OCI-LY1 (cell line): ENCODE results near the gene GRK1.

Source experiments
- H2AFZ ChIP-seq: fragments of 200-600 bp; sonication (generic), shearing (Covaris generic); 2 replicates; pipeline ENCODE4 v1.6.0; 2014; ENCODE audit warnings: antibody characterized with exemption, mild to moderate bottlenecking, low read length
- H3F3A ChIP-seq: fragments of 200-600 bp; sonication (generic), shearing (Covaris generic); 2 replicates; pipeline ENCODE4 v1.6.0; 2014; ENCODE audit warnings: mild to moderate bottlenecking, antibody characterized with exemption, low read length, moderate library complexity; ENCODE audit not compliant: insufficient read depth
- H3K27ac ChIP-seq: fragments of 200-600 bp; sonication (generic); 2 replicates; pipeline ENCODE4 v1.5.1; 2014; ENCODE audit warnings: low read length, mixed run types, mild to moderate bottlenecking, low read depth; ENCODE audit not compliant: poor library complexity, severe bottlenecking
- H3K27me3 ChIP-seq: fragments of 200-600 bp; sonication (generic); 2 replicates; pipeline ENCODE4 v1.6.0; 2014; ENCODE audit warnings: antibody characterized with exemption, mild to moderate bottlenecking, low read length, moderate library complexity; ENCODE audit not compliant: insufficient read depth
- H3K36me3 ChIP-seq: fragments of 200-600 bp; sonication (generic); 2 replicates; pipeline ENCODE4 v1.6.1; 2014; ENCODE audit warnings: mild to moderate bottlenecking, antibody characterized with exemption, low read length, moderate library complexity, mixed read lengths; ENCODE audit not compliant: insufficient read depth
- H3K4me1 ChIP-seq: fragments of 200-600 bp; sonication (generic); 2 replicates; pipeline ENCODE4 v1.5.1; 2014; ENCODE audit warnings: mild to moderate bottlenecking, low read length, moderate library complexity; ENCODE audit not compliant: insufficient read depth, severe bottlenecking
- H3K4me2 ChIP-seq: fragments of 200-600 bp; sonication (generic), shearing (Covaris generic); 2 replicates; pipeline ENCODE4 v1.6.1; 2014; ENCODE audit warnings: low read length
- H3K4me3 ChIP-seq: fragments of 200-600 bp; sonication (generic); 2 replicates; pipeline ENCODE4 v1.5.1; 2014; ENCODE audit warnings: low read length, low read depth, mild to moderate bottlenecking, mixed read lengths; ENCODE audit not compliant: poor library complexity, severe bottlenecking
- H3K79me2 ChIP-seq: fragments of 200-600 bp; shearing (Covaris generic); 2 replicates; pipeline ENCODE4 v1.6.1; 2016; ENCODE audit warnings: mixed run types, low read length, mixed read lengths; ENCODE audit not compliant: insufficient read depth
- H3K9ac ChIP-seq: fragments of 200-600 bp; sonication (generic), shearing (Covaris generic); 2 replicates; pipeline ENCODE4 v1.6.1; 2014; ENCODE audit warnings: mild to moderate bottlenecking, low read length, mixed read lengths
- H3K9me2 ChIP-seq: fragments of 200-600 bp; sonication (generic), shearing (Covaris generic); 2 replicates; pipeline ENCODE4 v1.6.1; 2014; ENCODE audit warnings: low read depth, mild to moderate bottlenecking, low read length, mixed read lengths
- H3K9me3 ChIP-seq: fragments of 200-600 bp; shearing (Covaris generic); 2 replicates; pipeline ENCODE4 v1.6.1; 2014; ENCODE audit warnings: low read length, mixed read lengths
- H4K20me1 ChIP-seq: fragments of 200-600 bp; sonication (generic), shearing (Covaris generic); 2 replicates; pipeline ENCODE4 v1.6.0; 2016; ENCODE audit warnings: mild to moderate bottlenecking, low read length; ENCODE audit not compliant: insufficient read depth
- EZH2 ChIP-seq: fragments of 200-600 bp; sonication (generic), shearing (Covaris generic); IDR thresholded peaks from 2 replicates; pipeline ENCODE4 v1.8.0; 2017; ENCODE audit warnings: borderline replicate concordance, mixed run types, mild to moderate bottlenecking, antibody characterized with exemption, low read length, moderate library complexity, mixed read lengths
- TF ChIP-seq, protein P1 (sequence below): fragments of 200-600 bp; sonication (generic), shearing (Covaris generic); IDR thresholded peaks from 2 replicates; pipeline ENCODE4 v1.5.1; 2017; ENCODE audit warnings: mild to moderate bottlenecking, antibody characterized with exemption, low read length, moderate library complexity, mixed read lengths

GRK1 gene

DNA sequence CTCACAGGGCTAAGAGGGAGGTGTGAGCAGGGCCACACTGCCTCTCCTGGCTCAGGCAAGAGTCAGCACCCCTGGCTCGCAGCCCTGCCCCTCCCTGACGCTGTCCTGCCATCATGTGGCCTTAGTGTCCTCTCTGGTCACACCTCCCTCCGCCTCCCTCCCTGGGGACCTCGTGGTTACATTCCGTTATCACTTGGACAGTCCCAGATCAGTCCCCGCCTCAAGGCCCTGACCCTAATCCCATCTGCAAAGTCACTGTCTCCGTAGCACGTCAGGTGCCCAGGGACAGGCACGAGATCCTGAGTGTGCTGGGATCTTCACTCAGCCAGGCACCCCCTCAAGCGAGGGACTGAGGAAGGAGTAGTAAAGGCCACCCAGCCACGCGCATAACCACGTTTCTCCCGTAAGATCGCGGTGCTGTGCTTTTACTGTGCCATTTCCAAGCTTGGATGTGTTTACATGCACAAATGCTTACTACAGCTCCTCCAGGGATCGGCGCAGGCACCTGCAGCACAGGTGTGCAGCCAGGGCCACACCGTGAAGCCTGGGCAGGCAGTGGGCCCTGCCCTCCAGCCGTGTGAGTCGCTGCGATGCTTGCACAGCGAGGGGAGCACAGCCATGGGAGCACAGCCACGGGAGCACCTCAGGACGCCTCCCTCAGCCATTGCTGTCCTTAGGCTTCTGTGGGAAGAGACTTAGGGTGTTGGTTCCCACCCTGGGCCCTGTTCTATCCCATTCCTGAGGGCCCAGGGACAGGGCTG, 81.3 kb downstream of the GRK1 start:
- no peak overlapping the region for H3K27ac ChIP-seq
- no peaks in the 10 kb centered on the region for H3K79me2 ChIP-seq
- H4K20me1 ChIP-seq, result no peaks in the 10 kb centered on the region
- TF ChIP-seq EZH2, result no peak
- TF ChIP-seq, protein P1, sequence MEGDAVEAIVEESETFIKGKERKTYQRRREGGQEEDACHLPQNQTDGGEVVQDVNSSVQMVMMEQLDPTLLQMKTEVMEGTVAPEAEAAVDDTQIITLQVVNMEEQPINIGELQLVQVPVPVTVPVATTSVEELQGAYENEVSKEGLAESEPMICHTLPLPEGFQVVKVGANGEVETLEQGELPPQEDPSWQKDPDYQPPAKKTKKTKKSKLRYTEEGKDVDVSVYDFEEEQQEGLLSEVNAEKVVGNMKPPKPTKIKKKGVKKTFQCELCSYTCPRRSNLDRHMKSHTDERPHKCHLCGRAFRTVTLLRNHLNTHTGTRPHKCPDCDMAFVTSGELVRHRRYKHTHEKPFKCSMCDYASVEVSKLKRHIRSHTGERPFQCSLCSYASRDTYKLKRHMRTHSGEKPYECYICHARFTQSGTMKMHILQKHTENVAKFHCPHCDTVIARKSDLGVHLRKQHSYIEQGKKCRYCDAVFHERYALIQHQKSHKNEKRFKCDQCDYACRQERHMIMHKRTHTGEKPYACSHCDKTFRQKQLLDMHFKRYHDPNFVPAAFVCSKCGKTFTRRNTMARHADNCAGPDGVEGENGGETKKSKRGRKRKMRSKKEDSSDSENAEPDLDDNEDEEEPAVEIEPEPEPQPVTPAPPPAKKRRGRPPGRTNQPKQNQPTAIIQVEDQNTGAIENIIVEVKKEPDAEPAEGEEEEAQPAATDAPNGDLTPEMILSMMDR, result no peak
- no peaks in the 10 kb centered on the region for H3F3A ChIP-seq
- H3K4me3 ChIP-seq, result no peak overlapping the region
- no peaks in the 10 kb centered on the region for H3K9me3 ChIP-seq
- H3K4me1 ChIP-seq, result no peaks in the 10 kb centered on the region
- no peak overlapping the region for H3K9ac ChIP-seq
- no peaks in the 10 kb centered on the region; the same call in 1 of the 2 replicates for H3K27me3 ChIP-seq
- H2AFZ ChIP-seq, result no peak overlapping the region
- no peak overlapping the region for H3K4me2 ChIP-seq
- H3K9me2 ChIP-seq, result no peaks in the 10 kb centered on the region
- no peaks in the 10 kb centered on the region for H3K36me3 ChIP-seq

DNA sequence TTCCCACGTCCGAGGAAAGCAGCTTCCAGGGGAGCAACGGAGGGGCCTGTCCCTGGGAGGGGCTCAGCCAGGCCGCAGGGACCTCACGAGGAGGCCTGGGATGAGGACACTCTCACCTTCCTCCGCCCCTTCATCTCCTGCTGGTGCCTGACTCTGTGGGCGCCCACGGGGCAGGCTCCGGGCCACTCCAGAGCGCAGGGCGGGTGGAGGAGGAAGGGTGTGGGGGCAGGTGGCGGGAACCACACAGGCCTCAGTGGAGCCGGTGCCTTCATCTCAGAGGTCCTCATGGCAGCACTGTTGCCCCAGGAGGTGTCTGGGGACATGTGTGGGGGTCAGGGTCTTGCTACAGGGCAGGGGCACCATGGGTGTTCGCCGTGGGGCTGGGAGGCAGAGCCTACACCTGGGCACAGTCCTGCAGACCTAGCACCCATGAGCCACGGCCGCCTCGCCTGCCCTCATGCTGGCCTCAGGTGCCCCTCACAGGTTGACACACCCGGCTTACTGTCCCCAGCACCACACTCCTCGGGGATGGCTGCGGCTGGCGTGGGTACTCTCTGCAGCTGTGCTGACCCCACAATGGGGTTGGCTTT, 81.9 kb downstream of the GRK1 start:
- H3K79me2 ChIP-seq, result no peaks in the 10 kb centered on the region
- no peak overlapping the region for H3K4me2 ChIP-seq
- no peaks in the 10 kb centered on the region for H3F3A ChIP-seq
- no peak overlapping the region for H3K27ac ChIP-seq
- no peaks in the 10 kb centered on the region for H3K9me3 ChIP-seq
- H3K27me3 ChIP-seq, result no peaks in the 10 kb centered on the region; the same call in 1 of the 2 replicates
- H4K20me1 ChIP-seq, result no peaks in the 10 kb centered on the region
- H2AFZ ChIP-seq, result no peak overlapping the region
- no peaks in the 10 kb centered on the region for H3K9me2 ChIP-seq
- no peaks in the 10 kb centered on the region for H3K4me1 ChIP-seq
- no peaks in the 10 kb centered on the region for H3K36me3 ChIP-seq
- no peak overlapping the region for H3K9ac ChIP-seq
- no peak for TF ChIP-seq EZH2
- TF ChIP-seq, protein P1, result no peak
- no peak overlapping the region for H3K4me3 ChIP-seq

DNA sequence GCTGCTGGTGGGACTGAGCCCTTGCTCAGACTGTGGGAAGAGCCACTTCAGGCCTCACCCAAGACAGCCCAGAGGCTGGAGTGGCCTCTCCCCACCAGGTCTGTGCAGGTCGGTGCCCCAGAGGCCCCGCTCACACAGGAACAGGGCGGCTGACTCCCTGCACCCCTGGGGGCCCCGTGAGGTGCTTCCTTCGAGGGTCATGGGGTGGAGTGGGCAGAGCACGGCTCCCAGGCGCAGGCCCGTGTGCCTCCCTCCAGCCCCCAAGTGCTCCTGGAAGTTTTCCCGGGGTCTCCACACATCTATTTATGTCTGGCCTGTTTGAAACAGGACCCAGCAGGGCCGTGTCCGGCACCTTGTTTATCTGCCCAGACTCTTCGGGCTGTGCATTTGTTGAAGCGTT, 82.5 kb downstream of the GRK1 start:
- H3K9ac ChIP-seq, result no peak overlapping the region
- no peak overlapping the region for H3K4me2 ChIP-seq
- H3K79me2 ChIP-seq, result no peaks in the 10 kb centered on the region
- no peaks in the 10 kb centered on the region for H3F3A ChIP-seq
- no peak overlapping the region for H2AFZ ChIP-seq
- no peak overlapping the region for H3K27ac ChIP-seq
- H3K27me3 ChIP-seq, result no peaks in the 10 kb centered on the region; the same call in 1 of the 2 replicates
- H4K20me1 ChIP-seq, result no peaks in the 10 kb centered on the region
- H3K36me3 ChIP-seq, result no peaks in the 10 kb centered on the region
- no peaks in the 10 kb centered on the region for H3K9me2 ChIP-seq
- TF ChIP-seq, protein P1, result no peak
- TF ChIP-seq EZH2, result no peak
- no peaks in the 10 kb centered on the region for H3K4me1 ChIP-seq
- no peak overlapping the region for H3K4me3 ChIP-seq
- no peaks in the 10 kb centered on the region for H3K9me3 ChIP-seq
